Dendritic cell treated with granulocyte-macrophage colony-stimulating factor and Interleukin-4, amounts not matched to agents 40 ng/mL and 50 ng/mL, for 4 days (primary cell): Measurements from ENCODE around the gene DHX8.
A peak's percentile ranks its signal among the peaks of the same experiment; 100 is the strongest.
"Not testable (repeated sequence)": the region's sequence is repeated elsewhere in the genome, so short reads cannot be mapped to it uniquely, and the experiment has no call there.

Experiments used
- H3K27ac Mint-ChIP-seq: one replicate; pipeline ENCODE4 v1.8.0; 2022; ENCODE audit warnings: mild to moderate bottlenecking, mixed read lengths
- H3K27me3 Mint-ChIP-seq: one replicate; pipeline ENCODE4 v1.8.0; 2022; ENCODE audit warnings: mild to moderate bottlenecking, mixed read lengths
- H3K36me3 Mint-ChIP-seq: one replicate; pipeline ENCODE4 v1.8.0; 2022; ENCODE audit warnings: low read depth, mixed read lengths
- H3K4me1 Mint-ChIP-seq: one replicate; pipeline ENCODE4 v1.8.0; 2022; ENCODE audit warnings: low read depth, mixed read lengths
- H3K4me3 Mint-ChIP-seq: one replicate; pipeline ENCODE4 v1.8.0; 2022; ENCODE audit warnings: mild to moderate bottlenecking, moderate library complexity, mixed read lengths
- H3K9me3 Mint-ChIP-seq: one replicate; pipeline ENCODE4 v1.8.0; 2022; ENCODE audit warnings: mixed read lengths
- intact Hi-C: fragments of 100-400 bp; cut with micrococcal nuclease; formaldehyde crosslinking; loops from one replicate; pipeline ENCODE4 v1.15.0; 2022

DHX8 gene

DNA sequence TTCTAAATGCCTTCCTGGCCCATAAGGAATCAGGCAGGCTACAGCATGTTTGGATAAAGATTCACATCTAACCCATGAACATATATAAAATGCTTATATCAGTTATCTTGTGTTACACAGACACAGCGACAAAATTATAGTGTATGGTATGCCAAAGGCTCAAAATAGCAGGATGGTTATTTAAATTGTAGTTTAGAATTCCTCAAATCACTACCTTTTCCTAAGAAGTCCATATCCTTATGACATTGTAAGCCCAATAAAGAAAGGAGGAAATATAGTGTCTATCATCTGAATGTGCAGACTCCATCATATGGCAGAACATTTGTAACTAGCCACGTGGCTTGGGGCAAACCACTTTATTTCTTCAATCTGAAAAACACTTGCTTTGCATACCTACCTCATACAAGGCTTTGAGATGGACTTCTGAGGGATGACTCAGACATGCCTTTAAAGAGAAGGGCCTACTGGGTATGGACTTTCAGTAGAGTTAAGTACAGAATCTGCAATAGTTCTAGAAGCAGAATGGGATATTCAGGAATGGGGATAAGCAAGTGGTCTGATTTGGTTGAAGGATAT is 12.1 kb upstream of the DHX8 start:
- no peak overlapping the region for H3K4me3 Mint-ChIP-seq
- H3K27me3 Mint-ChIP-seq: peaks cover 11% of the 10 kb centered on the region

DNA sequence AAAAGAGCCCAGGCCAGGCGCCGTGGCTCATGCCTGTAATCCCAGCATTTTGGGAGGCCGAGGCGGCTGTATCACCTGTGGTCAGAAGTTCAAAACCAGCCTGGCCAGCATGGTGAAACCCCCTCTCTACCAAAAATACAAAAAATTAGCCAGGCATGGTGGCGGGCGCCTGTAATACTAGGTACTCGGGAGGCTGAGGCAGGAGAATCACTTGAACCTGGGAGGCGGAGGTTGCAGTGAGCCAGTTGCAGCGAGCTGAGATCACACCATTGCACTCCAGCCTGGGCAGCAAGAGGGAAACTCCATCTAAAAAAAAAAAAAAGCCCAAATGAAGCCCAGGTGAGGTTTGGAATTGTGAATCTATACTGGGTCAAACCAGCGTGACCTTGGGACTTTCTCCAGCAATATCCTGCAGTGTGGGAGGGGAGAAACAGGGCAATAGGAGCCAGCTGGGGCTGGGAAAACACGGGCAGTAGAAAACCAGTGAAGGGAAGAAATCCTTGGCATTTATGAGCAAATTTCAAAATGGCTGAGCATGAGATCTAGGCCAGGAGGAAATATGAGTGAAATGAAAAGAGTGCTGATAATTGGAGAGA is 8.2 kb upstream of the DHX8 start:
- intact Hi-C loops: no loop called here
- peaks cover 7% of the 10 kb centered on the region for H3K27me3 Mint-ChIP-seq
- no peaks in the 10 kb centered on the region for H3K36me3 Mint-ChIP-seq
- H3K9me3 Mint-ChIP-seq: no peaks in the 10 kb centered on the region
- no peak overlapping the region for H3K4me3 Mint-ChIP-seq
- peaks cover 7% of the 10 kb centered on the region for H3K4me1 Mint-ChIP-seq
- H3K27ac Mint-ChIP-seq: no peak overlapping the region

More for the DNA sequence above, 12.1 kb upstream of the DHX8 start:
- Mint-ChIP-seq H3K4me1 (peaks cover 18% of the 10 kb centered on the region), H3K36me3 (no peaks in the 10 kb centered on the region), H3K9me3 (no peaks in the 10 kb centered on the region), H3K27ac (no peak overlapping the region)
- intact Hi-C loops: no loop called here

DNA sequence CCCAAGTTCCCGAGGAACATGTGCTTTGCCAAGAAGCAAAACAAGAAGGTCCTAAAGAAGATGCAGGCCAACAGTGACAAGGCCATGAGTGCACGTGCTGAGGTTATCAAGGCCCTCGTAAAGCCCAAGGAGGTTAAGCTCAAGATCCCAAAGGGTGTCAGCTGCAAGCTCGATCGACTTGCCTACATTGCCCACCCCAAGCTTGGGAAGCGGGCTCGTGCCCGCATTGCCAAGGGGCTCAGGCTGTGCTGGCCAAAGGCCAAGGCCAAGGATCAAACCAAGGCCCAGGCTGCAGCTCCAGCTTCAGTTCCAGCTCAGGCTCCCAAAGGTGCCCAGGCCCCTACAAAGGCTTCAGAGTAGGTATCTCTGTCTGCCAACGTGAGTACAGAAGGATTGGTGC is 7.5 kb upstream of the DHX8 start:
- H3K27me3 Mint-ChIP-seq, intact Hi-C loops, H3K4me1 Mint-ChIP-seq, H3K36me3 Mint-ChIP-seq, H3K27ac Mint-ChIP-seq, H3K9me3 Mint-ChIP-seq, H3K4me3 Mint-ChIP-seq: not testable (repeated sequence)

DNA sequence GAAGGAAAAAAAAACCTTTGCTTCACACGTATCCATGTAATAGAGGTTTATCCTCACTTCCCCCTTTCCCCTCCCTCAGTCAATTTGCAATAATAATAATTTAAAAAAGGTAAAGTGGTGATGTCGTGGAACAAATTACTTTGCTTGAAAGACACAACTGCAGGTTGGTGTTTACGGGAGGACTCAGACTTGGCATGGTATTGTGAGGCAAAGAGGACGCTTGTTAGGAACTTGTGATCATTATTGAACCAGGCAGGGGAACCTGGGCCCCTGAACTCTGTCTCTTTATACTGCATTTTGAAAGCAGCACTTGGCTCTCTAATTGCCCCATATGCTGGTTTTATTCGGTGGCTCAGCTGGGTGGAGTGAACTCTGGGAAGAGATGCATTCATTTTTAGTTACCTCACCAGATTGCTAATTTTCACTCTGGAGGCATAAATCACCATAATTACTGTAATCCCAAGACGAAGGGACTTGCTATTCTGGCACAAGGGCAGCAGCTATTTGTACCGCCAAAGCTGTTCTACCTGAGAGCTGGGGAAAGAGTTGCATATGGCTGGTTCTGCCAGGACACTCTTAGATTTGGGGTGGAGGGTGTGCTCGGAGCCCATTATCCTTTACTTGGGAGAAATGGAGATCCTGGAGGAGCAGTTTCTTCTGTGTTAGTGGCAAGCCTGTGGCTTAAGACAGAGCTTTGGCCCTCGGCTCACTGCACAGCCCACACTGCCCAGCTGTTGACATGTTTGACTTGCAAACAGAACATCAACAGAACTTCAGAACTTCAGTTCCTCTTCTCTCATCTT is 5.7 kb upstream of the DHX8 start:
- intact Hi-C loops: no loop called here
- Mint-ChIP-seq H3K27me3 (peaks cover 5% of the 10 kb centered on the region), H3K9me3 (no peaks in the 10 kb centered on the region), H3K27ac (no peak overlapping the region), H3K4me3 (no peak overlapping the region), H3K36me3 (no peaks in the 10 kb centered on the region), H3K4me1 (peaks cover 20% of the 10 kb centered on the region)

DNA sequence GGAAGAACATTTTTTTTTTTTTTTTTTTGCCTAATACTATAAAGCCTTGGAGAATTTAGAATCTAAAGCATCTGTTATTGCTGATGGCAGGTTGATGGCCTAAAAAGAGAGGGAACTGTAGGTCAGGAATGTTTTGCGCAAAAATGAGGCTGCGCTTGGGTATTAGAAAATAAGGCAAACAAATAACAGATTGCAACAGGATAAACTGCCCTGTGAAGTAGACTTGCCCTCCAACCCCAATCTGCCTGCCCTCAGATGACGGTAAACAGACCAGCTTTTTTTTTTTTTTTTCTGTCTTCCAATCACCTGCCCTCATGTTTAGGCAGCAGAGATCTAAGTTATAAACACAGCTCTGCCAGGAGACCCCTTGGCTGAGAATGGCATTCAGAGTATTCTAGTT is 3.8 kb upstream of the DHX8 start:
- Mint-ChIP-seq H3K4me3 (no peak overlapping the region), H3K9me3 (no peaks in the 10 kb centered on the region), H3K27ac (no peak overlapping the region), H3K4me1 (peaks cover 37% of the 10 kb centered on the region), H3K36me3 (peaks cover 12% of the 10 kb centered on the region), H3K27me3 (peaks cover 3% of the 10 kb centered on the region)
- intact Hi-C loops: no loop called here

DNA sequence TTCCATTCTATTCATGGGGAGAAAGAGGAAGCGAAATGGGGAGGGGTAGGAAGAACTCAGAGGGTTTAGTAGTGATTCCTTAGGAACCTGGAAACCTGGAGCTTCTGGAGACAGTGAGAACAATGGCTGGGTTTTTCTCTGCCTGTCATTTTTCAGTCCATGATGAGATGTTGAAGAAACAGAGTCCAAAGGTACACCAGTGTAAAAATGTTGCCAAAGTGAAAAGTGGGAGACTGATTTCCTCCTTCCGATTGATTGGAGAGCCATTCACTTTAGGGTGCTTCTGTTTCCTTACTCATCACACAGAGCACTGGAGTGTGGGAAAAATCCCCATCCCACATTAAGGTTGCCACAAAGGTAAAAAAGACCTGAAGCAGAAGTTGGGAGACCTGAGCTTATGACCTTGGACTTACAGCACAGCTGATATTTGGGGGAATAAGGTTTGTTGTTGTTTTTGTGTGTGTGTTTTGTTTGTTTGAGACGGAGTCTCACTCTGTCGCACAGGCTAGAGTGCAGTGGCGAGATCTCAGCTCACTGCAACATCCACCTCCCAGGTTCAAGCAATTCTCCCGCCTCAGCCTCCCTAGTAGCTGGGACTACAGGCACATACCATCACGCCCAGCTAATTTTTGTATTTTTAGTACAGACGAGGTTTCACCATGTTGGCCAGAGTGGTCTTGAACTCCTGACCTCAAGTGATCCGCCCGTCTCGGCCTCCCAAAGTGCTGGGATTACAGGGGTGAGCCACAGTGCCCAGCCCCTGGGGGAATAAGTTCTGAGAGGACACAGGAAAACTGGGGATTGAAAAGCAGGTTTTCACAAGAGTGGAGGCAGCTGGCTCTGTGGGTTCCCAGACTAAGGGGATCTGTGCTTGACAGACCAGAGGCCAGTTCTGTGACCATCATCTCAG is 1.4 kb upstream of the DHX8 start:
- Mint-ChIP-seq H3K4me1 (peaks cover 43% of the 10 kb centered on the region), H3K9me3 (no peaks in the 10 kb centered on the region), H3K36me3 (peaks cover 15% of the 10 kb centered on the region), H3K27ac (peak overlapping the region; percentile 97), H3K27me3 (no peaks in the 10 kb centered on the region), H3K4me3 (no peak overlapping the region)
- intact Hi-C loops: loop anchor here (1.0 kb wide), 2 partner anchors 88 to 114 kb away; no protein-coding TSS in a partner anchor

DNA sequence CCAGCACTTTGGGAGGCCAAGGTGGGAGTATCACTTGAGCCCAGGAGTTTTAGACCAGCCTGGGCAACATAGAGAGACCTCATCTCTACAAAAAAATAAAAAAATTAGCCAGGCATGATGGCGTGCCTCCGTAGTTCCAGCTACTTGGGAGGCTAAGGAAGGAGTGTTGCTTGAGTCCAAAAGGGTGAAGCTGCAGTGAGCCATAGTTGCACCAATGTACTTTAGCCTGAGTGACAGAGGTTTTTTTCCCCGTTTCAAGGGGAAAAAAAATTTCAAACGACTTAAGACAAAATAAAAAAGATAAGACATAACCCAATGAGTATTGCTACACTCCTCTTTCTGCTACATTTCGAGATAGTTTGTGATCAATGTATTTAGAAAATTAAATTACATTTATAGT is 6.8 kb downstream of the DHX8 start:
- Mint-ChIP-seq H3K9me3 (no peaks in the 10 kb centered on the region), H3K36me3 (peaks cover 72% of the 10 kb centered on the region), H3K27me3 (no peaks in the 10 kb centered on the region), H3K4me1 (peaks cover 7% of the 10 kb centered on the region), H3K4me3 (no peak overlapping the region), H3K27ac (no peak overlapping the region)
- intact Hi-C loops: no loop called here

DNA sequence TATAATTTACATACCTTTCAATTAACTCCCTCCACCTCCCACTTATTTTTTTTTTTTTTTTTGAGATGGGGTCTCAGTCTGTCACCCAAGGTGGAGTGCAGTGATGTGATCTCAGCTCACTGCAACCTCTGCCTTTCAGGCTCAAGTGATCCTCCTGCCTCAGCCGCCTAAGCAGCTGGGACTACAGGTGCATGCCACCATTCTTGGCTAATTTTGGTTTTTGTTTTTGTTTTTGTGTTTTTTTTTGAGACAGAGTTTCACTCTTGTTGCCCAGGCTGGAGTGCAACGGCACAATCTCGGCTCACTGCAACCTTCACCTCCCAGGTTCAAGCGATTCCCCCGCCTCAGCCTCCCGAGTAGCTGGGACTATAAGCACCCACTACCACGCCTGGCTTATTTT is 25.7 kb downstream of the DHX8 start:
- not testable (repeated sequence) for H3K4me3 Mint-ChIP-seq, H3K27ac Mint-ChIP-seq, H3K27me3 Mint-ChIP-seq, H3K4me1 Mint-ChIP-seq, H3K9me3 Mint-ChIP-seq
- H3K36me3 Mint-ChIP-seq: peaks cover 95% of the 10 kb centered on the region
- intact Hi-C loops: loop anchor here (10.0 kb wide), 1 partner anchor 315 kb away; no protein-coding TSS in a partner anchor

DNA sequence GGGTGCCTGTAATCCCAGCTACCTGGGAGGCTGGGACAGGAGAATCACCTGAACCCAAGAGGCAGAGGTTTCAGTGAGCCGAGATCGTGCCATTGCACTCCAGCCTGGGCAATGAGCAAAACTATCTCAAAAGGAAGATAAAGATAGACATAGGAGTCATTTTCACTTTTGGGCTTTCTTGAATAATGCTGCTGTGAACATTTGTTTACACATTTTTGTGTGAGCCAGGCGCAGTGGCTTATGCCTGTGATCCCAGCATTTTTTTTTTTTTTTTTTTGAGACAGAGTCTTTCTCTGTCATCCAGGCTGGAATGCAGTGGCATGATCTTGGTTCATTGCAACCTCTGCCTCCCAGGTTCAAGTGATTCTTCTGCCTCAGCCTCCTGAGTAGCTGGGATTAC is 27.4 kb downstream of the DHX8 start:
- H3K9me3 Mint-ChIP-seq, H3K4me3 Mint-ChIP-seq, H3K27me3 Mint-ChIP-seq, intact Hi-C loops, H3K27ac Mint-ChIP-seq, H3K4me1 Mint-ChIP-seq: not testable (repeated sequence)
- H3K36me3 Mint-ChIP-seq: peaks cover 95% of the 10 kb centered on the region

DNA sequence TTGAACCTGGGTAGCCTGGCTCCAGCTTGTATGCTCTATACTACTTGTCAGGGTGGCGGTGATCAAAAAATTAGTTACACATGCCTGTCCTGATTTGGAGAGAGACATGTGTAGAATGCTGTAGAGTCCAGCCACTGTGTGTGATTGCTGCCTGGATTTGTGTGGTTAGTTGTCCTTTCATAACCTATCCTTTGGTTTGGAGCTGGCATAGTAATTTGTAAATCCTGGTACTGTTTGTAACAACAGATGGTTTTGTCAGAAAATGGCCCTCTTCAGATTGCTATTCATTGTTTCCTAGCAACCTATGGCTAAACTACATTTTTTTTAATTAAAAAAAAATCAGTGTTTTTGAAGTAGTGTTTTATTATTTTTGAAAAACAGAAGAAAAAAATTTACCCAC is 31.9 kb downstream of the DHX8 start:
- H3K9me3 Mint-ChIP-seq: no peaks in the 10 kb centered on the region
- no peak overlapping the region for H3K27ac Mint-ChIP-seq
- peaks cover 95% of the 10 kb centered on the region for H3K36me3 Mint-ChIP-seq
- no peaks in the 10 kb centered on the region for H3K4me1 Mint-ChIP-seq
- no peak overlapping the region for H3K4me3 Mint-ChIP-seq
- intact Hi-C loops: no loop called here
- no peaks in the 10 kb centered on the region for H3K27me3 Mint-ChIP-seq

DNA sequence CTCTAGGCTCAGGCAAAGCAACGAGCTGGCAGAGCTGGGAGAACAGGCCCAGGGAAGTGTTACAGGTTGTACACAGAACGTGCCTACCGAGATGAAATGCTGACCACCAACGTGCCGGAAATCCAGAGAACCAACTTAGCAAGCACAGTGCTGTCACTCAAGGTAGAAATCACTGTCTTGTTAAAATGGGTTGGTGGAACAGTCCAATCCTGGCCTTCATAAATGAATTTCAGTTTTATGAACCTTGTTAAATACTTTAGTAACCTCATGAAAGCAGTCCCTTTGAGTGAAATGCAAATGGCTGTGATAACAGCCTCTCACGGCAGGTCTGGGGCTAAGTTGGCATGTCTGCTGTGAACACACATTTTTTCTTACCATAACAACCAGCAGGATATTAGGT is 33.4 kb downstream of the DHX8 start:
- peaks cover 97% of the 10 kb centered on the region for H3K36me3 Mint-ChIP-seq
- no peaks in the 10 kb centered on the region for H3K9me3 Mint-ChIP-seq
- H3K4me3 Mint-ChIP-seq: no peak overlapping the region
- H3K27me3 Mint-ChIP-seq: no peaks in the 10 kb centered on the region
- intact Hi-C loops: no loop called here
- no peak overlapping the region for H3K27ac Mint-ChIP-seq
- no peaks in the 10 kb centered on the region for H3K4me1 Mint-ChIP-seq

DNA sequence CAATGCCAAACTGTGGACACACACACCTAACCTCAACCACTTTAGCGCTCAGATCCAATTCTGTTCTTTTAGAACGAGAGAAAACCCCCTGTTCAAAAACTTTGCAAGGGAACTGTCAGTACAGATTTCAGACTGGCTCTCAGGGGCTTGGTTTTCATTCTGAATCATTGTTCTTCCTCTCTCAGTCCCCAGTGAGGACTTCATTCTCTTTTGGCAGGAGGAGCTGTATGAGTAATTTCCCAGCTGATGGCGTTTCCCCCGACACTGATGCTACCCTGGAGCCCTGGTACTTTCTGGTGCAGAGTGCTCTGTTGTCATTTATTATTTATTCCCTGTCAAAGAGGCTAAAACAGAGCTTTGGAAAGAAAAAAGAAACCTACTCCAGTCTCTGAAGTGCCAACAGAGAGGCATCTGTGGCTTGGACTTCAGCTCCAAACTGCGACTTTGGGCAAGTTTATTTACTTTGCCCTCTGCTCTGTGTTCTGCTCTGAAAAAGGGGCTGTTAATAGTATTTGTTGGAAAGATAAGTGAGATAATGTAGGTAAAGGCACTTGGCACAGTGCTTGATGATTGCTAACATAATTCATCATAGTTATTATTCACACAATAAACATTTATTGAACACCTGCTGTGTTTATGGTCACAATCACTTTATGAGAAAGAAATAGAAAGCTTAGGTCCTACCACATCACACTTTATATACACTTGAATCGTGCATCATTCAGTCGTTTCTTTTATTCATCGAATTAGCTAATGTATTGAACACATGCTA is 34.0 kb downstream of the DHX8 start:
- intact Hi-C loops: no loop called here
- H3K4me1 Mint-ChIP-seq: no peaks in the 10 kb centered on the region
- H3K27ac Mint-ChIP-seq: no peak overlapping the region
- H3K36me3 Mint-ChIP-seq: peaks cover 97% of the 10 kb centered on the region
- H3K27me3 Mint-ChIP-seq: no peaks in the 10 kb centered on the region
- H3K9me3 Mint-ChIP-seq: no peaks in the 10 kb centered on the region
- H3K4me3 Mint-ChIP-seq: no peak overlapping the region

DNA sequence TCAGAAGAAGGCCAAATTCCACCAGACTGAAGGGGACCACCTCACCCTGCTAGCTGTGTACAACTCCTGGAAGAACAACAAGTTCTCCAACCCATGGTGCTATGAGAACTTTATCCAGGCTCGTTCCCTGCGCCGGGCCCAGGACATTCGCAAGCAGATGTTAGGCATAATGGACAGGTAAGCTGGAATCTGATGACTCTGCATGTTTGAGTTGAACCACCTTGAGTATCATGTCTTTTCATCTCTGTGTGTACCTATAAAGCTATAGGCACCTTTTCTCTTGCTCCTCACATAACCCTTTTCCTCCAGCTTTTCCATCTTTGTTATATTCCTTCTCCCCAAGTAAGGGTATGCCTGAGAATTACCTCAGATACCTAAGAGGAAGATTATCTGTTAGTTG is 37.6 kb downstream of the DHX8 start:
- Mint-ChIP-seq H3K27me3 (no peaks in the 10 kb centered on the region), H3K4me1 (no peaks in the 10 kb centered on the region), H3K36me3 (peaks cover 100% of the 10 kb centered on the region), H3K27ac (no peak overlapping the region), H3K9me3 (no peaks in the 10 kb centered on the region), H3K4me3 (no peak overlapping the region)
- intact Hi-C loops: no loop called here
